HepG2 (cell line): ENCODE data around the gene LTB4R2. TPM values are rescaled to one million over a fixed set of nuclear protein-coding genes. Genes with fewer than 3 reads are reported as not detected.

Source experiments
- ARID2 ChIP-seq: sonication (generic); formaldehyde crosslinking; IDR thresholded peaks from 2 replicates; pipeline ENCODE4 v1.8.1; 2022; ENCODE audit warnings: mild to moderate bottlenecking, missing genetic modification reagents, borderline replicate concordance
- CTCF ChIP-seq: sonication (generic); formaldehyde crosslinking; IDR thresholded peaks from 2 replicates; pipeline ENCODE4 v1.5.0; 2020; ENCODE audit warnings: mild to moderate bottlenecking, missing genetic modification reagents, moderate library complexity
- ELK4 ChIP-seq: sonication (generic); formaldehyde crosslinking; IDR thresholded peaks from 2 replicates; pipeline ENCODE4 v1.9.0; 2021; ENCODE audit warnings: missing genetic modification reagents, borderline replicate concordance
- ERF ChIP-seq: IDR thresholded peaks from 2 replicates; pipeline ENCODE4 v1.6.1; 2018; ENCODE audit warnings: missing biosample characterization, missing genetic modification reagents
- GATAD1 ChIP-seq: IDR thresholded peaks from 2 replicates; pipeline ENCODE4 v1.6.1; 2016; ENCODE audit warnings: missing genetic modification reagents, missing compliant biosample characterization
- HNRNPH1 ChIP-seq: fragments of 200-400 bp; formaldehyde crosslinking; optimal IDR thresholded peaks from 2 replicates; pipeline ENCODE3; 2017; ENCODE audit warnings: mild to moderate bottlenecking, low read depth, low read length
- HOXA7 ChIP-seq: sonication (generic); formaldehyde crosslinking; IDR thresholded peaks from 2 replicates; pipeline ENCODE4 v1.8.1; 2022; ENCODE audit warnings: mild to moderate bottlenecking, missing genetic modification reagents, moderate library complexity
- IKZF1 ChIP-seq: fragments of 450-650 bp; IDR thresholded peaks from 2 replicates; pipeline ENCODE4 v1.7.1; 2016
- NCOA5 ChIP-seq: sonication (generic); formaldehyde crosslinking; IDR thresholded peaks from 2 replicates; pipeline ENCODE4 v1.4.0; 2020; ENCODE audit warnings: missing genetic modification reagents
- PHF21A ChIP-seq: sonication (generic); formaldehyde crosslinking; IDR thresholded peaks from 2 replicates; pipeline ENCODE4 v1.5.0; 2020; ENCODE audit warnings: mild to moderate bottlenecking, missing genetic modification reagents
- PREB ChIP-seq: sonication (generic); formaldehyde crosslinking; IDR thresholded peaks from 2 replicates; pipeline ENCODE4 v1.4.0; 2020; ENCODE audit warnings: missing genetic modification reagents
- TEAD2 ChIP-seq: sonication (generic); formaldehyde crosslinking; IDR thresholded peaks from 2 replicates; pipeline ENCODE4 v1.9.0; 2021; ENCODE audit warnings: missing genetic modification reagents
- TIGD3 ChIP-seq: sonication (generic); formaldehyde crosslinking; IDR thresholded peaks from 2 replicates; pipeline ENCODE4 v1.5.1; 2020; ENCODE audit warnings: mild to moderate bottlenecking, missing genetic modification reagents, borderline replicate concordance
- ZMAT5 ChIP-seq: sonication (generic); formaldehyde crosslinking; IDR thresholded peaks from 2 replicates; pipeline ENCODE4 v1.5.0; 2020; ENCODE audit warnings: mild to moderate bottlenecking, low read depth, missing genetic modification reagents, borderline replicate concordance
- ZNF142 ChIP-seq: sonication (generic); formaldehyde crosslinking; IDR thresholded peaks from 2 replicates; pipeline ENCODE4 v1.4.0; 2020; ENCODE audit warnings: missing genetic modification reagents
- ZNF256 ChIP-seq: sonication (generic); formaldehyde crosslinking; conservative IDR thresholded peaks from 2 replicates; pipeline ENCODE4 v1.4.0; 2020; ENCODE audit warnings: missing genetic modification reagents
- ZNF816 ChIP-seq: sonication (generic); formaldehyde crosslinking; IDR thresholded peaks from 2 replicates; pipeline ENCODE4 v1.8.0; 2022; ENCODE audit warnings: missing genetic modification reagents, mild to moderate bottlenecking, borderline replicate concordance
- polyA plus RNA-seq, 8 experiments: library from polyadenylated mRNA; depleted of rRNA in 3 of 8; stranded (reverse) in 7 of 8; unstranded in 1 of 8; fragments of >200 nt; fragmentation: Illumina TruSeq in 4 of 8; extraction: Trizol in 4 of 8; gene quantifications; 2 replicates each; pipeline versions ENCODE4 v1.2.1 to v1.2.3, GENCODE V29; 2011 to 2016; ENCODE audit warnings: low read depth in 4 of 8, missing spikeins in 1 of 8, mixed read lengths in 1 of 8; ENCODE audit not compliant: insufficient read depth in 1 of 8
- total RNA-seq, 5 experiments: library from RNA; depleted of rRNA; stranded (reverse); fragments of >200 nt; fragmentation: Illumina TruSeq; extraction: Trizol; gene quantifications; 2 replicates each; pipeline ENCODE4 v1.2.3, GENCODE V29; 2016; ENCODE audit warnings: low read depth in 1 of 5

Gene LTB4R2
- total and polyA plus RNA-seq, 2 of the 13 experiments (the other 11 are each of a cell fraction or from before 2014, with no cell fraction given): 3.9 to 6.9 TPM

GRCh38 chr14:24332268-24332993 lies 22.5 kb downstream of the LTB4R2 start (continued):
- TF ChIP-seq ZMAT5 (CRISPR knock-in tag) (no peak), GATAD1 (CRISPR knock-in tag) (peak; percentile 69; the same call in 1 of the 2 replicates), ZNF256 (no peak), ERF (CRISPR knock-in tag) (peak; percentile 83), HNRNPH1 (no peak), HOXA7 (CRISPR knock-in tag) (peak; percentile 93; the same call in 1 of the 2 replicates), ZNF816 (CRISPR knock-in tag) (peak; percentile 89), PHF21A (CRISPR knock-in tag) (peak; percentile 67; the same call in 1 of the 2 replicates), CTCF (CRISPR knock-in tag) (peak; percentile 97), ARID2 (CRISPR knock-in tag) (no peak; the same call in none of the 2 replicates), ELK4 (0 out of 2 replicates have a peak, but pooled peaks have one; percentile 77), TIGD3 (CRISPR knock-in tag) (no peak; the same call in 1 of the 2 replicates), IKZF1 (no peak), NCOA5 (CRISPR knock-in tag) (no peak), TEAD2 (no peak), ZNF142 (CRISPR knock-in tag) (peak; percentile 32; the same call in 1 of the 2 replicates), PREB (CRISPR knock-in tag) (no peak)
